ENCODE measurements around the gene ACOT12.

The ACOT12 gene

GRCh38 chr5:81288021-81288433 lies 105.9 kb downstream of the ACOT12 start:
- Mint-ChIP-seq H3K9me3 (peaks cover 0 to under 1% of the 10 kb centered on the region in 2 donors), H3K27ac (peak overlapping the region in 1 of 2 donors; percentile 29), H3K4me1 (ENCODE audit: low read depth in 2 of 2) (peaks cover 19 to 52% of the 10 kb centered on the region in 2 donors), H3K36me3 (ENCODE audit: insufficient read depth) (no peaks in the 10 kb centered on the region), H3K27me3 (no peaks in the 10 kb centered on the region), H3K4me3 (peak overlapping the region; percentile 47 to 60)
- ATAC-seq (replicated peaks), result peak; percentile 66
- DNase-seq, result no peak

GRCh38 chr5:81286059-81286617 lies 107.8 kb downstream of the ACOT12 start:
- no peaks in the 10 kb centered on the region for H3K27me3 Mint-ChIP-seq
- DNase-seq, result no peak
- no peak overlapping the region for H3K4me3 Mint-ChIP-seq
- peaks cover 16 to 39% of the 10 kb centered on the region in 2 donors for H3K4me1 Mint-ChIP-seq (ENCODE audit: low read depth in 2 of 2)
- no peaks in the 10 kb centered on the region for H3K36me3 Mint-ChIP-seq (ENCODE audit: insufficient read depth)
- no peak overlapping the region for H3K27ac Mint-ChIP-seq
- ATAC-seq (replicated peaks), result no peak
- H3K9me3 Mint-ChIP-seq, result no peaks in the 10 kb centered on the region

GRCh38 chr5:81283976-81284375 lies 110.0 kb downstream of the ACOT12 start:
- Mint-ChIP-seq H3K36me3 (ENCODE audit: insufficient read depth) (no peaks in the 10 kb centered on the region), H3K27ac (no peak overlapping the region), H3K27me3 (no peaks in the 10 kb centered on the region), H3K4me1 (ENCODE audit: low read depth in 2 of 2) (peaks cover 13 to 29% of the 10 kb centered on the region in 2 donors), H3K4me3 (no peak overlapping the region), H3K9me3 (no peaks in the 10 kb centered on the region)
- DNase-seq (no peak), ATAC-seq (replicated peaks) (no peak)
